Measurements from ENCODE around the gene RIPPLY3.

Gene RIPPLY3

DNA sequence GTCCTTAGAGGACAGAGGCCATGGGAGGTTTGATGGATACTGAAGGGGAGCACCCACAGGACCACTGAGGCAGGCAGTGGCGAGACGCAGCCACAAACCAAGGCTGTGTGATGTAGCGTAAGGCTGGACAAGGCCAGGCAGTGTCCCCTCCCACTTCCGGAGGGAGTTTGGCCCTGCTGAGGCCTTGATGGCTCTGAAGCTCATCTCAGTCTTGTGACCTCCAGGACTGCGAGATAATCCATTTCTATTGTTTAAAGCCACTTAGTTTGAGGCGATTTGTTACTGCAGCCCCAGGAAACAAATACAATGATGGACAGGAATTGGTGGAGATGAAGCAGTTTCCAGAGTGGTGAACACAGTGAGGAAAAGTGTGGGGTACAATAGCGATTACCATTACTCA lies 51.1 kb downstream of the RIPPLY3 start:
- Histone ChIP-seq H3K9me3 (ENCODE audit: control insufficient read depth, insufficient read depth, low read length) (no peaks in the 10 kb centered on the region), H3K9ac (ENCODE audit: low read depth, low read length) (no peak overlapping the region), H3K4me1 (ENCODE audit: control insufficient read depth, insufficient read depth, low read length) (peaks cover 19% of the 10 kb centered on the region), H3K4me3 (ENCODE audit: low read depth, low read length) (no peak overlapping the region), H3K36me3 (ENCODE audit: control insufficient read depth, insufficient read depth, low read length) (no peaks in the 10 kb centered on the region), H3K27me3 (ENCODE audit: control insufficient read depth, insufficient read depth, low read length) (peaks cover 2% of the 10 kb centered on the region)

DNA sequence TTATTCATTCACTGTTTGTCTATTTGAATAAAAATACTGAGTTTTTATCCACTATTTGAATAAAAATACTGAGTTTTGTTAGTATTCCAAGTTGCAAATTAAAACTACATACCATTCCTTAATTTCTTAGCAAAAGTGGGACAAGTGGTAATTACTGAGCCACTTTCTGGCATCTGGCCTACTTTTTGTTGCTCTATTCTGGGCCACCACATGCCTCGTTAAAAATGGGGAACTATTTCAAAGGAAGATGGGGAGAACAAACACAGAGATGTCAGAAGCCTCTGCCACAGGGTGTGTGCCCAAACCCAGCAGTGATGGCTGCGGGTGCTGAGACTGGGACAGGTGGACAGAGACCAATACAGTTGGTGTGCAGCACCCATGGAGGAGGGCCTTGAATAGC lies 51.8 kb downstream of the RIPPLY3 start:
- H3K4me1 ChIP-seq (ENCODE audit: control insufficient read depth, insufficient read depth, low read length), result peaks cover 19% of the 10 kb centered on the region
- H3K27me3 ChIP-seq (ENCODE audit: control insufficient read depth, insufficient read depth, low read length), result peaks cover 2% of the 10 kb centered on the region
- no peaks in the 10 kb centered on the region for H3K9me3 ChIP-seq (ENCODE audit: control insufficient read depth, insufficient read depth, low read length)
- no peak overlapping the region for H3K4me3 ChIP-seq (ENCODE audit: low read depth, low read length)
- no peaks in the 10 kb centered on the region for H3K36me3 ChIP-seq (ENCODE audit: control insufficient read depth, insufficient read depth, low read length)
- H3K9ac ChIP-seq (ENCODE audit: low read depth, low read length), result no peak overlapping the region

DNA sequence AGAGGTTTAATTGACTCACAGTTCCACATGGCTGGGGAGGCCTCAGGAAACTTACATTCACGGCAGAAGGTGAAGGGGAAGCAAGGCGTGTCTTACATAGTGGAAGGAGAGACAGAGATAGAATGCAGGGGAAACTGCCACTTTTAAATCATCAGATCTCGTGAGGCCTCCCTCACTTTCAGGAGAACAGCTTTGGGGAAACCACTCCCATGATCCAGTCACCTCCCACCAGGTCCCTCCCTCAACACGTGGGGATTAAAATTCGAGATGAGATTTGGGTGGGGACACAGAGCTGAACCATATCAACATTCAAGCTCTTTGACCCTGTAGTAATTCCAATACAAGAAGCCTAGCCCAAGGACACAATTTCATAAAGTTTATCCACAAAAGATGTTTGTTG lies 52.7 kb downstream of the RIPPLY3 start:
- H3K4me1 ChIP-seq (ENCODE audit: control insufficient read depth, insufficient read depth, low read length), result peaks cover 19% of the 10 kb centered on the region
- H3K27me3 ChIP-seq (ENCODE audit: control insufficient read depth, insufficient read depth, low read length), result peaks cover 2% of the 10 kb centered on the region
- H3K4me3 ChIP-seq (ENCODE audit: low read depth, low read length), result no peak overlapping the region
- no peaks in the 10 kb centered on the region for H3K36me3 ChIP-seq (ENCODE audit: control insufficient read depth, insufficient read depth, low read length)
- no peaks in the 10 kb centered on the region for H3K9me3 ChIP-seq (ENCODE audit: control insufficient read depth, insufficient read depth, low read length)
- H3K9ac ChIP-seq (ENCODE audit: low read depth, low read length), result no peak overlapping the region

DNA sequence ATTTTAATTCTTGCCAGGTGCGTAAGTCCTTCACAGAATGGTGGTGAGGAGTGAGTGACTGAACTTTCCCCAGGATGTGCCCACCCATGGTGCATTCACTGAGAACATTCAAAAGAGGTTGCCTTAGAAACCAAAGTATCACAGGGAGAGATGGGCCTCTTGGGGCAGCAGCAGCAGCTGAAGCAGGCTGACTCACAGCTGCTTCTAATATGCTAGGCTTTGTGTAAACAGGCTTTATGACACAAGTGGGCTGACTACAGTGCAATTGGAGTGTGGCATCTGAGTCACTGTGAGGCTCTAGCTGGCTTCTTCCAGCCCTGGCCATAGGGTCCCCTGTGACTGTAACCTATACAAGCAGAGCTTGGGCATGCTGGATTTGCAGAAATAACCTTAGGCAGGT lies 53.8 kb downstream of the RIPPLY3 start:
- no peaks in the 10 kb centered on the region for H3K9me3 ChIP-seq (ENCODE audit: control insufficient read depth, insufficient read depth, low read length)
- no peaks in the 10 kb centered on the region for H3K36me3 ChIP-seq (ENCODE audit: control insufficient read depth, insufficient read depth, low read length)
- H3K27me3 ChIP-seq (ENCODE audit: control insufficient read depth, insufficient read depth, low read length), result peaks cover 2% of the 10 kb centered on the region
- no peak overlapping the region for H3K4me3 ChIP-seq (ENCODE audit: low read depth, low read length)
- H3K9ac ChIP-seq (ENCODE audit: low read depth, low read length), result no peak overlapping the region
- peaks cover 19% of the 10 kb centered on the region for H3K4me1 ChIP-seq (ENCODE audit: control insufficient read depth, insufficient read depth, low read length)

DNA sequence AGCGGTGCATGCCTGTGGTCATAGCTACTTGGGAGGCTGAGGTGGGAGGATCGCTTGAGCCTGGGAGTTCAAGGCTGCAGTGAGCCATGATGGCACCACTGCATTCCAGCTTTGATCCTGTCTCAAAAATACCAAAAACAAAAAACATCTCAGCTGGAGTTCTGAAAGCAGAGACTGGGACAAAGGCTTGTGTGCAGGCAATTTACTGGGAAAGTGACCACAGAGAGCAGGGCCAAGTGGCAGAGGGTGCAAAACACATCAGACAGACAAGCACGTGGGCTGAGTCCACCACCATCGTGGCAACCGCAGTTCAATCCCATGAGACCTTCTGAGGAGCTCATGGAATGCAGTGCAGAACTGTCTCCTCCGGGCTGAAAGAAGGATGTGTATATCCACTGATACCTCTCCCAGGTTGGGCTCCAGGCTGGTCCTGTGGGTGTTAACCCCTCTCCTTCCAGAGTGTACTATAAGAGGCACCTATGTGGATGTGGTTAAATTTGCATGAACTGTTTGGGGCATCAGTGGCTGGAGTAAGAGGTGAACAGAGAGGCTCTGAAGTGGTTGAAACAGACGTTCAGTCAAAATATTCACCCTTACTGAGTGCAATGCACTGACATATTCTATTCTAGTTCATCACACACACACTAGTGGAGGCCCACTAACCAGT lies 55.6 kb downstream of the RIPPLY3 start:
- Histone ChIP-seq H3K27me3 (ENCODE audit: control insufficient read depth, insufficient read depth, low read length) (no peaks in the 10 kb centered on the region), H3K4me1 (ENCODE audit: control insufficient read depth, insufficient read depth, low read length) (peaks cover 19% of the 10 kb centered on the region), H3K9me3 (ENCODE audit: control insufficient read depth, insufficient read depth, low read length) (no peaks in the 10 kb centered on the region), H3K36me3 (ENCODE audit: control insufficient read depth, insufficient read depth, low read length) (no peaks in the 10 kb centered on the region), H3K4me3 (ENCODE audit: low read depth, low read length) (no peak overlapping the region), H3K9ac (ENCODE audit: low read depth, low read length) (no peak overlapping the region)

DNA sequence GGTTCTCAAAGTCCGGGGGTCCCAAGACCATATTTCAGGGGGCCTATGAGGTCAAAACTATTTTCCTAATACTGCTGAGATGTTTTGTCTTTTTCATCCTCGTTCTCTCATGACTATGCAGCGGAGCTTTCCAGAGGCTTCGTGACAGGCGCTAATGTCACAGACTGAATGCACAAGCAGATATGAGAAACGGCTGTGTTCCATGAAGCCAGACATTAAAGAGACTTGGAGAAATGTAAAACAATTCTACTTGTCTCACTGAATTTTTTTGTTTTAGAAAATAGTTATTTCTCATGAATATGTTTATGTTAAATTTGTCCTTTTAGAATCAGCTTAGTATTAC lies 56.1 kb downstream of the RIPPLY3 start:
- no peaks in the 10 kb centered on the region for H3K9me3 ChIP-seq (ENCODE audit: control insufficient read depth, insufficient read depth, low read length)
- peaks cover 18% of the 10 kb centered on the region for H3K4me1 ChIP-seq (ENCODE audit: control insufficient read depth, insufficient read depth, low read length)
- H3K9ac ChIP-seq (ENCODE audit: low read depth, low read length), result no peak overlapping the region

DNA sequence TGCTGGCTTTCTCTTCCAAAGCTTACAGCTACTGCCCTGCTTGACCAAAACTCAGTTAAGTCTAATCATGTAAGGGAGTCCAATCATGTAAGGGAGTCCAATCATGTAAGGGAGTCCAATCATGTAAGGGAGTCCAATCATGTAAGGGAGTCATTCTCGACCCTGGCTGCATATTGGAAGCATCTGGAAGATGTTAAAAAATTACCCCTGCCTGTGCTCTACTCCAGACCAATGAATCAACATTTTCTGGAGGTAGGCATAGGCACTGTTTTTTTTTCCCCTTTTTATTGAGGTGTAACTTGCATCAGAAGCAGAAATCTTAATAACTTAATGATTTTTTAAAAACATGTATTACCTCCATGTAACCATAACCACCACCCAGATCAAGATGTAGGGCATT lies 56.9 kb downstream of the RIPPLY3 start:
- H3K4me3 ChIP-seq (ENCODE audit: low read depth, low read length), result no peak overlapping the region
- no peaks in the 10 kb centered on the region for H3K9me3 ChIP-seq (ENCODE audit: control insufficient read depth, insufficient read depth, low read length)
- no peaks in the 10 kb centered on the region for H3K27me3 ChIP-seq (ENCODE audit: control insufficient read depth, insufficient read depth, low read length)
- peaks cover 9% of the 10 kb centered on the region for H3K4me1 ChIP-seq (ENCODE audit: control insufficient read depth, insufficient read depth, low read length)
- H3K36me3 ChIP-seq (ENCODE audit: control insufficient read depth, insufficient read depth, low read length), result no peaks in the 10 kb centered on the region
- H3K9ac ChIP-seq (ENCODE audit: low read depth, low read length), result no peak overlapping the region

More for the DNA sequence above, 56.1 kb downstream of the RIPPLY3 start:
- H3K4me3 ChIP-seq (ENCODE audit: low read depth, low read length), result no peak overlapping the region
- H3K27me3 ChIP-seq (ENCODE audit: control insufficient read depth, insufficient read depth, low read length), result no peaks in the 10 kb centered on the region
- H3K36me3 ChIP-seq (ENCODE audit: control insufficient read depth, insufficient read depth, low read length), result no peaks in the 10 kb centered on the region

DNA sequence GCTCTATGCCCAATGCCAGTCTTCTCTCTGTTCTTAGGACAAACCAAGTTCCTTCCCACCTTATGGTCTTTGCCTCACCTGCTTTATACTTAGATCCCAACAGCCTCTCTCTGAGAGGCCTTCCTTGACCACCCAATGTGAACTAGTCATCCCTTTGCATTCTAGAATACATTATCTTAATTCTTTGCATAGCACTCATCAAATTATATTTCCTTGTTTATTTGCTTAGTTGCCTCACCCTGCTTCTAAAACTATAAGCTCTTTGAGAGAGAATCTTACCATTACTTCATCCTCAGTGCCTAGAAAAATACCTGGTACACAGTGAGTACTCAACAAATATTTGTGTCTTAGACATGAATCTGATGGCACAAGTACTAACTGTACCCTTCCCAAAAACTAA lies 58.3 kb downstream of the RIPPLY3 start:
- H3K4me1 ChIP-seq (ENCODE audit: control insufficient read depth, insufficient read depth, low read length), result peaks cover 9% of the 10 kb centered on the region
- H3K36me3 ChIP-seq (ENCODE audit: control insufficient read depth, insufficient read depth, low read length), result no peaks in the 10 kb centered on the region
- H3K4me3 ChIP-seq (ENCODE audit: low read depth, low read length), result no peak overlapping the region
- no peaks in the 10 kb centered on the region for H3K9me3 ChIP-seq (ENCODE audit: control insufficient read depth, insufficient read depth, low read length)
- H3K9ac ChIP-seq (ENCODE audit: low read depth, low read length), result no peak overlapping the region
- no peaks in the 10 kb centered on the region for H3K27me3 ChIP-seq (ENCODE audit: control insufficient read depth, insufficient read depth, low read length)

DNA sequence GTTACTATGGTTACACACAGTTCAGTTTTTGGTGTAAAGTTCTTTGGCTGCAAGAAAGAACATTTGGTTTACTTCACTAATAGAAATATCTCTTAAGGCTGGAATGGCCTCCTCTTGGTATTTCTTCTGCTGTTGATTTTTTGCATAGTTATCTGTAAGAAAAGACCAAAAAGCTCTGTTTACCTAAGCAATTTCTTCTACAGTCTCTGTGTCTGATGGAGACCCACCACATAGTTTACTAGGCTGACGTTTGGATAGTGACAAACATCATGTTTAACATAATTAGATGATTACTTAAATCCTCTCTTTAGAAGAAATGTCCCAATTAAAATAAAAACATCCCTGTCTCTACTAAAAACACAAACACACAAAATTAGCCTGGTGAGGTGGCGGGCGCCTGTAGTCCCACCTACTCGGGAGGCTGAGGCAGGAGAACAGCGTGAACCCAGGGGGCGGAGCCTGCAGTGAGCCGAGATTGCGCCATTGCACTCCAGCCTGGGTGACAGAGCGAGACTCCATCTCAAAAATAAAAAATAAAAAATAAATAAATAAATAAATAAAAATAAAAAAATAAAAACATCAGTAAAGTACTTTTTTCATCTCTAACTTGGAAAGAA lies 59.2 kb downstream of the RIPPLY3 start:
- no peaks in the 10 kb centered on the region for H3K27me3 ChIP-seq (ENCODE audit: control insufficient read depth, insufficient read depth, low read length)
- peaks cover 1% of the 10 kb centered on the region for H3K4me1 ChIP-seq (ENCODE audit: control insufficient read depth, insufficient read depth, low read length)
- H3K9ac ChIP-seq (ENCODE audit: low read depth, low read length), result no peak overlapping the region
- H3K36me3 ChIP-seq (ENCODE audit: control insufficient read depth, insufficient read depth, low read length), result no peaks in the 10 kb centered on the region
- no peak overlapping the region for H3K4me3 ChIP-seq (ENCODE audit: low read depth, low read length)
- H3K9me3 ChIP-seq (ENCODE audit: control insufficient read depth, insufficient read depth, low read length), result no peaks in the 10 kb centered on the region

Measured in iPS-15b (cell line).